Measurements from ENCODE around the gene ANKRD29. TPM values are rescaled to one million over a fixed set of nuclear protein-coding genes. Genes with fewer than 3 reads are reported as not detected.

ANKRD29 gene
- polyA plus RNA-seq, 1 experiment, result 0.15 TPM

- DNase-seq (ENCODE audit: low read depth, low spot score), result no peak
- Histone ChIP-seq H3K4me3 (ENCODE audit: low read depth, low read length) (no peak overlapping the region), H3K27me3 (ENCODE audit: control insufficient read depth, insufficient read depth, low read length) (peaks cover 37% of the 10 kb centered on the region), H3K9me3 (ENCODE audit: control insufficient read depth, insufficient read depth, low read length) (no peaks in the 10 kb centered on the region), H3K27ac (ENCODE audit: low read depth, low read length) (no peak overlapping the region)
- no peak for TF ChIP-seq CTCF (IDR thresholded peaks at IDR 0.05; ENCODE audit: low read depth, low read length)
- ChIA-PET POLR2A (no interaction called here), CTCF (interaction anchor here (1.0 kb wide), 1 partner anchor 27 kb away, joined by 4 read pairs; no protein-coding TSS in a partner anchor)
These were observed 13.2 kb upstream of the ANKRD29 start for GRCh38 chr18:23675896-23676295.

GRCh38 chr18:23675236-23675635, 12.5 kb upstream of the ANKRD29 start:
- CTCF ChIA-PET, result interaction anchor here (1.0 kb wide), 1 partner anchor 28 kb away, joined by 4 read pairs; no protein-coding TSS in a partner anchor
- Histone ChIP-seq H3K27me3 (ENCODE audit: control insufficient read depth, insufficient read depth, low read length) (peaks cover 36% of the 10 kb centered on the region), H3K27ac (ENCODE audit: low read depth, low read length) (no peak overlapping the region), H3K4me3 (ENCODE audit: low read depth, low read length) (no peak overlapping the region), H3K9me3 (ENCODE audit: control insufficient read depth, insufficient read depth, low read length) (no peaks in the 10 kb centered on the region)
- no peak for DNase-seq (ENCODE audit: low read depth, low spot score)
- no peak for TF ChIP-seq CTCF (IDR thresholded peaks at IDR 0.05; ENCODE audit: low read depth, low read length)
- POLR2A ChIA-PET, result no interaction called here

GRCh38 chr18:23673725-23674124, 11.0 kb upstream of the ANKRD29 start:
- peaks cover 42% of the 10 kb centered on the region for H3K27me3 ChIP-seq (ENCODE audit: control insufficient read depth, insufficient read depth, low read length)

GRCh38 chr18:23671564-23671963, 8.9 kb upstream of the ANKRD29 start:
- no peak for DNase-seq (ENCODE audit: low read depth, low spot score)
- H3K27me3 ChIP-seq (ENCODE audit: control insufficient read depth, insufficient read depth, low read length), result peaks cover 40% of the 10 kb centered on the region
- CTCF ChIA-PET, result interaction anchor here (1.0 to 1.4 kb wide), 2 partner anchors 12 to 32 kb away, joined by 3 read pairs; no protein-coding TSS in a partner anchor
- no peaks in the 10 kb centered on the region for H3K9me3 ChIP-seq (ENCODE audit: control insufficient read depth, insufficient read depth, low read length)
- H3K4me3 ChIP-seq (ENCODE audit: low read depth, low read length), result no peak overlapping the region
- no peak for TF ChIP-seq CTCF (IDR thresholded peaks at IDR 0.05; ENCODE audit: low read depth, low read length)
- POLR2A ChIA-PET, result no interaction called here
- no peak overlapping the region for H3K27ac ChIP-seq (ENCODE audit: low read depth, low read length)

More at GRCh38 chr18:23673725-23674124, 11.0 kb upstream of the ANKRD29 start:
- CTCF ChIA-PET, result no interaction called here
- TF ChIP-seq CTCF (IDR thresholded peaks at IDR 0.05; ENCODE audit: low read depth, low read length), result no peak
- DNase-seq (ENCODE audit: low read depth, low spot score), result no peak
- no peak overlapping the region for H3K4me3 ChIP-seq (ENCODE audit: low read depth, low read length)
- POLR2A ChIA-PET, result no interaction called here
- no peak overlapping the region for H3K27ac ChIP-seq (ENCODE audit: low read depth, low read length)
- no peaks in the 10 kb centered on the region for H3K9me3 ChIP-seq (ENCODE audit: control insufficient read depth, insufficient read depth, low read length)

GRCh38 chr18:23669804-23670405, 7.2 kb upstream of the ANKRD29 start:
- TF ChIP-seq CTCF (IDR thresholded peaks at IDR 0.05; ENCODE audit: low read depth, low read length), result no peak
- Histone ChIP-seq H3K27me3 (ENCODE audit: control insufficient read depth, insufficient read depth, low read length) (peaks cover 41% of the 10 kb centered on the region), H3K4me3 (ENCODE audit: low read depth, low read length) (no peak overlapping the region), H3K9me3 (ENCODE audit: control insufficient read depth, insufficient read depth, low read length) (no peaks in the 10 kb centered on the region), H3K27ac (ENCODE audit: low read depth, low read length) (no peak overlapping the region)
- ChIA-PET CTCF (interaction anchor here (0.6 kb wide), 1 partner anchor 10 kb away, joined by 3 read pairs; no protein-coding TSS in a partner anchor), POLR2A (interaction anchor here (0.6 kb wide), 1 partner anchor 9 kb away, joined by 3 read pairs; no protein-coding TSS in a partner anchor)
- DNase-seq (ENCODE audit: low read depth, low spot score), result no peak

All from AG04450 (cell line).